ENCODE measurements around the gene CAMK1D. TPM values are rescaled to one million over a fixed set of nuclear protein-coding genes. Genes with fewer than 3 reads are reported as not detected.
A peak's percentile ranks its signal among the peaks of the same experiment; 100 is the strongest.

CAMK1D gene
- total RNA-seq, 1 experiment from 2014 or later, result 11.0 TPM

DNA sequence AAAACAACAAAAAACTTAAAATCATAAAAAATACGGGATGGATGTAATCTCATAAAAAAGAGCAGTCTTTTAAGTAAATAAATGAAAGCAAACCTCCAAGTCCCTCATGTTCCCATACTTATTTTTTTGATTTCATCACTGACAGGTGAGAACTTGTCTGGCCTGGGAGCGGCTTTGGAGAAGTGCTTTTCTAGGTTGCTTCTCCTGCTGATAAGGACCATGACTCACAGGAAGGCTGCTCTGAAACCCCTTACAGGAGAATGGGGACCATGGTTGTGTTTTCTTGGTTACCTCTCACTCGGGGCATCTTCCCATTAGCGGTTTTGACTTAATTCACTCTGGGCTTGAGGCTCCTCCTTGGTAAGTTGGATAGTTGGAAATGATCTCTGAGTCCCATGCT, 237.4 kb downstream of the CAMK1D start:
- in situ Hi-C loops (cut with HindIII; ENCODE audit: low pct_unique_long_range_greater_than_20kb, low sequenced_read_pairs), result no loop called here
- no peak for DNase-seq (ENCODE audit: low read depth)

DNA sequence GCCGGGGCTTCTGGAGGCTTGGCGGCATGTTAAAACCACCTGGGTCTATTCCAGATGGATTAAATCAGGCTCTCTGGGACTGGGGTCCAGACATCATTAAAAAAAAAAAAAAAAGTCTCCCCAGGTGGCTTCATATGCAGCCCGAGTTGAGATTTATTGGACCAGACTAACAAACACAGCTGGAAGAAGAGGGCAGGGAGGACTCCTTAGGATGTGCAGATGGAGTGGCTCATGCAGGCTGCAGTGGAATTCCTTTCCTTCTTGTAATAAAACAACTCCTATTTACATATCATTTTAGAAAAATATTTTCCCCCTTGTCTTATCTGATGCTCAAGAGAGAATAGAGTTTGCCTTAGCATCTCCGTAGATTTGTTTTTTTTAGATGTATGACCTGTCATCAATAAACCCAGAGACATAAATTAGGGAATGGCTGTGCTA, 238.1 kb downstream of the CAMK1D start:
- in situ Hi-C loops (cut with HindIII; ENCODE audit: low pct_unique_long_range_greater_than_20kb, low sequenced_read_pairs), result no loop called here

DNA sequence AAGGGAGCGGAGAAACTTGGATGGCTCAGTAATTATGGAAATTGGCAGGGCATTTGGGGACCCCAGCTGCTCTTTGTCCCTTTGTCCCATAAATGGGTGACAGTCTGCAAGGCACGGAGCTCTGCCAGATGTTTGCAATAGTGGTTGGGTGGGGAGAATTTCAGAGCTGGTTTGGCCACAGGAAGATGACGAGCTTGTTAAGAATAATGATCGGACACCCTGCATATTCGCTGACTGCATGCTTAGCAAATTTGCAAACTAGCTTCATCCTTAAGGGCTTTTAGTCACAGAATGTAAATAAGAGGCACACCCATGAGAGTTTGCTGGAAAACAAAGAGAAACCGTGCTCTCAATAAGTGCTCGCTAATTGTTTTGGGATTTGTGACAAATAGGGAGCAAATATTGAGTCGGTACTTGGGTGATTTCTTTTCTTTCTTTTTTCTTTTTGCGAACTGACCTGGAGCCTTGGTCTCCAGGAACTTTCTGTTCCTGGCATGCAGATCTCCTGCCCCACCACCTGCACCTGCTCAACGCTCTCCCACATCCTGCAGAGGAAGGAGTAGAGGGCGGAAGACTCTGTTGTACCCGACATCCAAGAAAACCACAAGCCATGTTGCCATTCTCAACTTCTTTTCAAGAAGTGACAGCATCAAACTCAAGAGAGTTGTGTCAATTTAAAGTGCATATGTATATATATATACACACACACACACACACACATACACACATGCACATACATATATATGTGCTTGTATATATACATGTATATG, 238.9 kb downstream of the CAMK1D start:
- in situ Hi-C loops (cut with HindIII; ENCODE audit: low pct_unique_long_range_greater_than_20kb, low sequenced_read_pairs), result no loop called here
- no peak for DNase-seq (ENCODE audit: low read depth)

More for the DNA sequence above, 238.1 kb downstream of the CAMK1D start:
- no peak for DNase-seq (ENCODE audit: low read depth)

DNA sequence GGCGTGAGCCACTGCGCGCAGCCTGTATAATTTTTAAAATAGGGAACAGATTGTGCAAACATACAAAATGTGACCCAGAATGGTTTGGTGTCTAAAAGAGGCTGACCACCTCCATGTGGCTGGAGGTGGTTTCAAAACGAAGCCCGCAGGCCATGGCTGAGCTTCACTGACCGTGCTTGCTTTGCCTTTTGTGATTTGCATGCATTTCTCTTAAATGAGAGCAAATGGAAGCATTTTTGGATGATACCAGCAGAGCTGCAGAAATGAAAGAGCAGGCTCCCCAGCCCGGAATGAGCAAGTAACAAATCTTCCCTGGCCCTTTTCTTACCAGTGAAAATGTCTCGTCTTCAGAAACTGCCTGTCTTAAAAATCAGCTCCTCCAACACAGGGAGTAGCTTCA, 239.9 kb downstream of the CAMK1D start:
- in situ Hi-C loops (cut with HindIII; ENCODE audit: low pct_unique_long_range_greater_than_20kb, low sequenced_read_pairs), result no loop called here
- DNase-seq (ENCODE audit: low read depth), result no peak

DNA sequence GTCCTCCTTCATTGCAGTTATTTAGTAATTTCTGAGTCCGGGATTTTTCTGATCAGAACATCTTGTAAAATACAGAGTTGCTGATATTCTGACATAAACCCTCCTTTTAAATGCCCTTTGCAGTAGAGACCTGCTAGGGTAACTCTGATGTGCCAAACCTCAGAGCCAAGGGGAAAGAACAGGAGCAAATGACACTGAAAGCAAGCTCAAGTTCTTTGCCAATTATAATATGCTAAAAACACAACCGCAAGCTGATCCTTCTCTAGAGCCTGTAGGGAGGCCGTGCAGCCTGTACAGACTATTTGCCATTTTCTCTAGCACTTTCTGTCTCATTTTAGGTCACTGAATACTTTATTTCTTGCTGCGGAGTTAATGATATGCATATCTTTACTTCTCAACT, 240.4 kb downstream of the CAMK1D start:
- no peak for DNase-seq (ENCODE audit: low read depth)
- in situ Hi-C loops (cut with HindIII; ENCODE audit: low pct_unique_long_range_greater_than_20kb, low sequenced_read_pairs), result no loop called here

DNA sequence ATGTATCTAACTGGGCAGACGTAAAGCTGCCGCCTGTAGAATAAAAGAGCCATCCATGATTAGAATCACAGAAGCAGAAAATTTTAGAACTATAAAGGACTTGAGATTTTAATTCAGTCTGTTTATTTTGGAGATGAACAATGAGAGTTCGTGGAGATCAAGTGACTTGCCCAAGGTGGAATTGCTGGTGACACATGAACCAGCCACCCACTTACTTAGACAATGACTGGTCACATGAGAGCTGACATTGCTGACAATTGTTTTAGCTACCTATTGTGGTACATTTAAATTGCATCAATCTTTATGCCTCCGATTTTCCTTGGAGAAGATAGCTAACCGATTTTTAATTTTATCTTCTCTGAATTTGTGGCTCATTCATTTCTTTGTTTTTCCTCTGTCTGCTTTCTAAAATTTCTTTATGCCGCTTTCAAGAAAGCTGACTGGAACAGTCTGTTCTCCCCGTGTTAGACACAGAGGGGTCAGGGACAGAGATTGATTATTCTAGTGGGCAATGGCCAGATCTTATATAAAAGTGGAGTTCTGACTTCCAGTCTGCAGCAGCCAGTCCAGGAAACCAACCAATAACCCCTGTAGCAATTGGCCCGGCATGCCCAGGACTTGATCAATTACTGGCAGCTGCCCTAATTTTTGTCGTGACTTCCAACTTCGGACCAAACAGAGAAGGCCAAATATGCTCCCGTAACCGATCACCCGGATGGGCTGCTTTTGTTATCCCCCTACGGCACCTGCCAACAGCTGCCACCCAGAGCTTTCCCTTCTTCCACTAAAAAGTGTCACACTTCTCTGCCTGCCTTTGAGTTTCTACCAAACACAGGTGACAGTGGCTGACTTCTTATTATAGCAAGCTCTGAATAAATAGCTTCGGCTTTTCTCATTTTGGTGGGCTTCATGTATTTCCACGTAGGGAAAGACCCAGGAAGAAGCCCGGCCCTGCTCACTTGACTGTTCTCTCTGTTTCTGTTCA, 241.6 kb downstream of the CAMK1D start:
- in situ Hi-C loops (cut with HindIII; ENCODE audit: low pct_unique_long_range_greater_than_20kb, low sequenced_read_pairs), result no loop called here
- no peak for DNase-seq (ENCODE audit: low read depth)

DNA sequence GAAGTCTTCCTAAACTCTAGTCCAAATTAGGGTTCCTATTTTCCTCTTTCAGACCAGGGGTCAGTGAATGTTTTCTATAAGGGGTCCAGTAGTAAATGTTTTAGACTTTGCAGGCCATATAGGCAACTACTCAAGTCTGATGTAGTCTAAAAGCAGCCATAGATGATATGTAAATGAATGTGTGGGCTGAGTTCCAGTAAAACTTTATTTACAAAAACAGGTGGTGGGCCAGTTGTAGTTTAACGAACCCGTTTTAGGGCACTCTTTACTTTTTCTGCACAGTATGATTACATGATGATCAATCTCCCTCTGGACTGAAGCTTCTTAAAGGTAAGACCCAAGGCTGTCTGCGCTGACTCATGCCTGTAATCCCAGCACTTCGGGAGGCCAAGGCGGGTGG, 243.6 kb downstream of the CAMK1D start:
- in situ Hi-C loops (cut with HindIII; ENCODE audit: low pct_unique_long_range_greater_than_20kb, low sequenced_read_pairs), result no loop called here
- DNase-seq (ENCODE audit: low read depth), result no peak

DNA sequence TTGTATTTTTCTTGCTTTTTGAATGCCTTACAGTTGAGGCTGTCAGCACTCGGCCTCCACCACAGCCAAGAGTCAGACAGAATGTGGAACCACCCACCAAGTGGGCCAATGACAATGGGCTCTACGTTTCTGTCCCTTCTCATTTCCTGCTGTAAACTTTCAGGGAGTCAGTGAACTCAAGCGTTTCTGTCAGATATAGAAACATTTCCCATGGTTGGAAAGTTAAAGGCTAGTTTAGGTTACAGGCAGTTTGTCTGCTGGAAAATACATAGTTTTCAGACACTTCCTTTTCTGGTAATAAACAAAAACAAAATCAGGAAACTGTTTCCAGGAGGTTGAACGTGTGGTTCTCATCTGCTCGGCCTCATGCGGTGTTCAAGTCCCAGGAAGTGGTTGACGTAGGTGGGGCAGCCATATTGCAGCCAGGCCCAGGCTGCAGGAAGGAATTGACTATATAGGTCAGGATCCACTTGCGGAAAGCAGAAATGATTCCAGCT, 245.1 kb downstream of the CAMK1D start:
- in situ Hi-C loops (cut with HindIII; ENCODE audit: low pct_unique_long_range_greater_than_20kb, low sequenced_read_pairs), result no loop called here

DNA sequence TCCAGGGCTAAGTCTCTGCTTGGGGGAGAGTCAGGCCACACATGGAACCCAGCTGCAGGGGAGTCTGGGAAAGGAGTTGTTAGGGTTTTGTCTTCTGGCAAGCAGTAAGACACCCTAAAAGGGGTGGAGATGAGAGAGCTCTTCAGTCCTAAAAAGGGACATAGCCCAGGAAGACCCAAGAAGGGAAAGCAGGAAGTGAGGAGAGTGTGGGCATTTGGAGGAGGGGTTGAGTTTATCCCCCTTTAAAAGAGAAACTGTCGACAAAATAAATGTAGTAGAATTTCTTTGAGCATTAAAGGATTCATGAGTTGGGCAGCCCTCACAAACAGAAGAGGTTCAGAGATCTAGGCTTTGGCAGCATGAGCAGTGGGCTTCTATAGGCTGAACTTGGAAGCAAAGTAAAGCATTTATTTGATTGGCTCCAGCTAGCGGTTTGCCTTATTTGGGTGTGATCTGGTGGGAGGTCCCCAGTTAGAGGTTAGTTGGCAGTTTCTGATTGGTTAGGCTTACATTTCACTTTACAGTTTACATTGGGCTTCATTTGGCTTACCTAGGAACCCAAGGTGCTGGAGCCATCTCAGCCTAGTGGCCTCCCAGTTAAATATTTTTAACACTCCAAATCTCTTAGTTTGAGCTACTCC, 246.7 kb downstream of the CAMK1D start:
- in situ Hi-C loops (cut with HindIII; ENCODE audit: low pct_unique_long_range_greater_than_20kb, low sequenced_read_pairs), result no loop called here
- DNase-seq (ENCODE audit: low read depth), result no peak

More for the DNA sequence above, 245.1 kb downstream of the CAMK1D start:
- no peak for DNase-seq (ENCODE audit: low read depth)

DNA sequence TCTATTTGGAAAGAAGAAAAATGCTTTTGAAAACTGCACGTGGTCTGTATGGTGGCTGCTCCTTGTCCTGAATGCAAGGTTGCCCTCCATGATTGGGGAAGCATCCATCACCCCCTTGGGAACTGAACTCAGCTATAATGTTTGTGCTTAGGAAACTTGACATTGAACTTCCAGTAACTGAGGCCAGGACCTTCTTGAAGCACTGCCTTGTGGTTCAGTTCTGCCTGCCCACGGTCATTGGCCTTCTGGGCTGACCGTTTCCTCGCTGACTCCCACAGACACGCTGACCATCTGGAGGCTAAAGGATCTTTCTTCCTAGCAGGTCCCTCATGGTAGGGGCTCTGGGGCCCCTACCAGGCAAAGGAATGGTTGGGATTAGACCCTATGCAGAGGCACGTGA, 247.8 kb downstream of the CAMK1D start:
- in situ Hi-C loops (cut with HindIII; ENCODE audit: low pct_unique_long_range_greater_than_20kb, low sequenced_read_pairs), result no loop called here
- DNase-seq (ENCODE audit: low read depth), result no peak

DNA sequence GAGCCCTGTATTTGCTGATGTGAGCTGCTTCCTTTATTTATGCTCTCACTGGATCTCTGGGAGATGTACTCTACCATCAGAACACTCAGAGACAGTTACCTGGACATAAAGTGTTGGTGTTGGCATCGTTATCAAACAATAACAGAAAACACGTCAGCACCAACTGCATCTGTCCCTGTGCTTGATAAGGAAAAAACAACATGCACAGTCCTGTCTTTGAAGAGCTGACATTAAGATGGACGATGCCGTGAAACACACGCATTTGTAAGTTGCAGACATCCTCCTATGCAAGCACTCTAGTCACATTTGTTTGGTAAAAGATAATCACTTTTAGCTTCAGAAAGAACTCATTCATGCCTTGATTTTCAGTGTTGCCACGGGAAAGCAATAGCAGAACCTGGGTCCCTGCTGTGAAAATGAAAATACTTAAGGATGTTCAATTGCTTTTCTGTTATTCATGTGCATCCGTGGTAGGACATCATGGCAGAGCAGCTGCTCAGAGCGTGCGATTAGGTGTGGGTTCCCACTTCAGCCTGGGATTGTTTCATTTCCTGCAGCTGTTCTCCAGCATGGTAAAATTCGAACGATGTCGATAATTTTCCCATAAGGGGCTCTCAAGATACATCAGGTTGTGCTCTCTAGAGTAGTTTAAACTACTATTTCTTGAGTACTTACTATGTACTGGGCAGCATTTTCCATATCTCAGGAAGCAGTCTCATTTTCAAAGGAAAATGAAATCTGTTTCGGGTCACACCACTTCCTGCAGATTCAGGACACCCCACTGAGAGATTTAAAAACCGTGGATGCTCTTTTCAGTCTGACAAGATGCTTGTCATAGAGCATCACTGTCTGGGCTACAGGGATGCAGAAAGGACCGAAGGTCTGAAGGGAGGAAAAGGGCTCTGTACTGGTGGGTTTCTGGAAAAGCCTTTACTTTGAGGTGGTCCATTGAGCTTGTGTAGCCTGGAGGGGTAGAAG, 248.7 kb downstream of the CAMK1D start:
- in situ Hi-C loops (cut with HindIII; ENCODE audit: low pct_unique_long_range_greater_than_20kb, low sequenced_read_pairs), result no loop called here
- DNase-seq (ENCODE audit: low read depth), result no peak

DNA sequence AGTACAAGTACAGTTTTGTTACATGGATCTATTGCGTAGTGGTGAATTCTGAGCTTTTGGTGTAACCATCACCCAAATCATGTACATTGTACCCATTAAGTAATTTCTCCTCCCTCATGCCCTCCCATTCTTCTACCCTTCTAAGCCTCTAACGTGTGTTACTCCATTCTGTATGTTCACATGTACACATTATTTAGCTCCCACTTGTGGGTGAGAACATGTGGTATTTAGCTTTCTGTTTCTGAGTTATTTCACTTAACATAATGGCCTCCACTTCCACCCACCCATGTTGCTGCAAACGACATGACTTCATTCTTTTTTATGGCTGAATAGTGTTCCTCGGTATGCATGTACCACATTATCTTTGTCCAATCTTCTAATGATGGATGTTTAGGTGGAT, 251.3 kb downstream of the CAMK1D start:
- in situ Hi-C loops (cut with HindIII; ENCODE audit: low pct_unique_long_range_greater_than_20kb, low sequenced_read_pairs), result no loop called here
- no peak for DNase-seq (ENCODE audit: low read depth)

DNA sequence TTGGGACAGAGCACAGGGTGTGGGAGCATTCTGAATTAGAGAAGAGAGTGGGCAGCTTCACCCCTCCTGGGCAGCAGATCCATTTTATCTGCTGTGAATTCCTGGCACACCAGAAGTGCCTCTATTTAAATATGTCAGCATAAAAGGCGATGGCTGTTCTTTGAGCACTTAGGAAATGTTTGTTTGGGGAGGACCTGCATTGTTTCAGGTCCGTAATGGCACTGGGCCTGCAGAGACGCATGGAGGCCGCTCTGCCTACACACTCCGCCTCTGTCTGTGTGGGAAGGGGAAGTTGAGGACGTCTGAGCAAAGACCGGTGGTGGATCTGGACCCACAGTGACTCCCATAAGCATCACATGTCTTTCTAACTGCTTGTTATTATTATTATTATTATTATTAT, 253.2 kb downstream of the CAMK1D start:
- in situ Hi-C loops (cut with HindIII; ENCODE audit: low pct_unique_long_range_greater_than_20kb, low sequenced_read_pairs), result no loop called here
- DNase-seq (ENCODE audit: low read depth), result no peak

DNA sequence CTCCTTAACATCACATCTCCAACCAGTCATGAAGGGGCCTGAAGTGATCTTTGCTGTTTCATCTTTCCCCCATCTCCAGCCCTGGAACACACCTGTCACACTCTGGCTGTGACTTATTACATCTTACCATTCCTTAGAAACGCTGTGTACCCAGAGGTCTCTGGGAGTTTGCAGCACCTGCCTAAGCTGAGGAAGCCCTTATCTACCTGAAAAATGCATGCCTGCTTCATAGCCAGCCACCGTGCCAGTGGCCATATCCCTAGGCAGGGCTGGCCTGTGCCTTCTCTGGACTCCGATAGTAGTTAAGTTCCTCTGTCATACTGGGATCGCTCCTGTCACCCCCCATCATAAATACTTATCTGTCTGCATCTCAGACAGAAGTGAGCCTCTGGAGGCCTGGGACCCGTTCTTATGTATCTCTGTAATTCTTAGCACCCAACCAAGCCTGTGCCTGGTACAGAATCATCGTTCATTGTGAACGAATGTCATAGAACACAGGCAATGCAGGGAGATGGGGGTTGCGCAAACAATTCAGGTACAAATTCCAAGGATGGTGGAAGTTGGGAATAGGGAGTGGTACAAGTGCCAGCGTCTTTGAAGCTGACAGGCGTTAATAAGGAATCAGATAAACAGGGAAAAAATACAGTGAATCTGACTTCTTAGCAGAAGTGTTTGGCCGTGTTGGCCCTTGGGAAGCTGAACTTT, 254.6 kb downstream of the CAMK1D start:
- in situ Hi-C loops (cut with HindIII; ENCODE audit: low pct_unique_long_range_greater_than_20kb, low sequenced_read_pairs), result no loop called here
- no peak for DNase-seq (ENCODE audit: low read depth)

DNA sequence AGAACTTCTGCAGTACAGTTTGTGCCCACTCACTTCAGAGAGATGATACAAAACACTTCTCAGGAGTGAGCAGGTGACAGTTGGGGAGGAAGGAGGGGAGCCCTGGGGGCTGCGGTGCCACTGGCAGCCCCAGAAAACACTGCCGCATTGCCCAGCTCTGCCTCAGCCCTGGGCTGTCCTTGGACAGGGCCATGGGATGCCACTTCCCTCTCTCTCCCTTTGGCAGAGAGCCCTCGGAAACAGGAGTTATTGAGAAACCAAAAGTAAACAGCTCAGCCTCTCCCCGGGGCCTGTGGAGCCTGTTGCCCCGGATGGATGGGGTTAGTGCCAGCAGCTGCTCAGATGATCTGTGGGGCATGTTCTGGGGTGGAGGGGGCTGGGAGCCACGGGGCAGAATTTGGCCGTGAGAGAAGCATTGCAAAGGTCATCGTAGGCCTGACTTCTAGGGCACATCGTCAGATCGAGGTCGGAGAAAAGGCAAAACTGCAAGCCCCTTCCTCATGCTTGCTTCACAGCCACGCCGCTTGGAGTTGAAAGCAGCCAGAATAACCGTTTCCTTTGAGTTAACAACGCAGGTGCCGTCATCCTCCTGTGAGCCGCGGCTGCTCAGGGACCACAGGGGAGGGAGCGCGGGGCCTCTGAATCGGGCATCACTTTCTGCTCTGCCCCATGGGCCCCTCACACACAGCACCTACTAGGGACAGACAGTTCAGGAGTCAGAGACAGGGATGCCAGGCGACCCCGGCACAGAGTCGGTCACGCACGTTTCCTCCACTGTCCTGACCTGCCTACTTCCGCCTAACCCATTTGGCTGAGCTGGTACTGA, 256.4 kb downstream of the CAMK1D start:
- peak; percentile 75 for DNase-seq (ENCODE audit: low read depth)
- in situ Hi-C loops (cut with HindIII; ENCODE audit: low pct_unique_long_range_greater_than_20kb, low sequenced_read_pairs), result no loop called here

DNA sequence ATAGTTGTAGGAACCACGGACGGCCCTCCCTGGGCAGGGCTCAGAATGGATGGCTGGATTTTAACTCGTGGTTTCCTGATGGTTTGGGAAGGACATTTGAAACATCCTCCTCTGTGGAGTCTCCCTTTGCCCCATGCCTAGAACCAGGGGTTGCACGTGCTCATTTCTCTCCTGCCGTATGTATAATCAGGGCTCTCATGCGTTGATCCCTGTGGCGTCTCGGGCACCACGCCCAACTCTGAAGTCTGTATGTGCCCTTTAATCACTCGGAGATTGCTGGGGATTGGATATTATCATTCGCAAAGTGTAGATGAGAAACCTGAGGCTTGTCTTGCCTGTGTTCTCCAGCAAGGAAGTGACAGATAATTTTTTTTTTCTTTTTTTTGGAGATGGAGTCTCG, 257.1 kb downstream of the CAMK1D start:
- peak; percentile 43 for DNase-seq (ENCODE audit: low read depth)
- in situ Hi-C loops (cut with HindIII; ENCODE audit: low pct_unique_long_range_greater_than_20kb, low sequenced_read_pairs), result no loop called here

All from Caki2 (cell line).